Stimulated activated CD4-positive, alpha-beta T cell treated with anti-CD3 and anti-CD28 coated beads, Interleukin-12 subunit alpha, Interleukin-12 subunit beta, amount 100 ng/mL, for 48 hours (primary cell): ENCODE results near the gene DCAF15.
"Not testable (repeated sequence)": the region's sequence is repeated elsewhere in the genome, so short reads cannot be mapped to it uniquely, and the experiment has no call there.

Experiments
- DNase-seq, 3 donors: peaks; one replicate each; pipeline ENCODE4 v3.0.0-alpha.2; 2020; ENCODE audit warnings: low read depth in 2 of 3, low spot score in 1 of 3

Gene DCAF15

GRCh38 chr19:13959962-13960862 is 7.9 kb downstream of the DCAF15 start:
- DNase-seq: no peak

GRCh38 chr19:13960863-13961784 is 8.8 kb downstream of the DCAF15 start:
- no peak for DNase-seq

GRCh38 chr19:13961826-13962698 is 9.8 kb downstream of the DCAF15 start:
- no peak for DNase-seq

- no peak for DNase-seq
Observed at GRCh38 chr19:13962699-13963602, 10.6 kb downstream of the DCAF15 start.

GRCh38 chr19:13963603-13964105 is 11.3 kb downstream of the DCAF15 start:
- no peak for DNase-seq

- DNase-seq: no peak
Observed at GRCh38 chr19:13964776-13965175, 12.5 kb downstream of the DCAF15 start.

GRCh38 chr19:13965377-13965896 is 13.1 kb downstream of the DCAF15 start:
- no peak for DNase-seq

- no peak for DNase-seq
Observed at GRCh38 chr19:13965926-13966683, 13.8 kb downstream of the DCAF15 start.

GRCh38 chr19:13966684-13967128 is 14.4 kb downstream of the DCAF15 start:
- DNase-seq: no peak

- not testable (repeated sequence) for DNase-seq
Observed at GRCh38 chr19:13967206-13967605, 14.9 kb downstream of the DCAF15 start.

GRCh38 chr19:13968383-13968935 is 16.1 kb downstream of the DCAF15 start:
- DNase-seq: no peak

GRCh38 chr19:13968999-13969398 is 16.7 kb downstream of the DCAF15 start:
- no peak for DNase-seq

- no peak for DNase-seq
Observed at GRCh38 chr19:13969897-13970296, 17.6 kb downstream of the DCAF15 start.

GRCh38 chr19:13971868-13972267 is 19.6 kb downstream of the DCAF15 start:
- DNase-seq: not testable (repeated sequence)

- no peak for DNase-seq
Observed at GRCh38 chr19:13972368-13973155, 20.3 kb downstream of the DCAF15 start.

- DNase-seq: not testable (repeated sequence)
Observed at GRCh38 chr19:13973479-13973878, 21.2 kb downstream of the DCAF15 start.

GRCh38 chr19:13974073-13974472 is 21.8 kb downstream of the DCAF15 start:
- peak in 1 of 3 donors; percentile 27 for DNase-seq
